Measurements from ENCODE around the gene VGF.
"Not testable (repeated sequence)": the region's sequence is repeated elsewhere in the genome, so short reads cannot be mapped to it uniquely, and the experiment has no call there.

VGF gene

GRCh38 chr7:101153969-101154692 lies 11.2 kb downstream of the VGF start, which contains the start of gene AP1S1:
Gene AP1S1, plus strand, starts transcription at chr7:101154476. Its CDS starts 39 bp downstream, at chr7:101154515.
- no peak for FAIRE-seq
- DNase-seq (ENCODE audit: insufficient read length, low spot score), result peak; percentile 93
- TF ChIP-seq POLR2A (IDR thresholded peaks at IDR 0.05; ENCODE audit: low read depth, low read length), result peak; percentile 68

- no peak for DNase-seq (ENCODE audit: insufficient read length, low spot score)
- no peak for TF ChIP-seq POLR2A (IDR thresholded peaks at IDR 0.05; ENCODE audit: low read depth, low read length)
- FAIRE-seq, result no peak
These were observed 13.3 kb downstream of the VGF start for GRCh38 chr7:101151908-101152651.

- FAIRE-seq (no peak), DNase-seq (ENCODE audit: insufficient read length, low spot score) (no peak)
- TF ChIP-seq POLR2A (IDR thresholded peaks at IDR 0.05; ENCODE audit: low read depth, low read length), result no peak
These were observed 24.5 kb downstream of the VGF start for GRCh38 chr7:101140746-101141382.

- FAIRE-seq (no peak), DNase-seq (ENCODE audit: insufficient read length, low spot score) (no peak)
- TF ChIP-seq POLR2A (IDR thresholded peaks at IDR 0.05; ENCODE audit: low read depth, low read length), result no peak
These were observed 25.1 kb downstream of the VGF start for GRCh38 chr7:101140339-101140699.

- DNase-seq (ENCODE audit: insufficient read length, low spot score) (peak; percentile 45), FAIRE-seq (no peak)
- TF ChIP-seq POLR2A (IDR thresholded peaks at IDR 0.05; ENCODE audit: low read depth, low read length), result no peak
These were observed 27.0 kb downstream of the VGF start for GRCh38 chr7:101138213-101138870.

- TF ChIP-seq POLR2A (IDR thresholded peaks at IDR 0.05; ENCODE audit: low read depth, low read length), result no peak
- DNase-seq (ENCODE audit: insufficient read length, low spot score) (no peak), FAIRE-seq (no peak)
These were observed 27.6 kb downstream of the VGF start for GRCh38 chr7:101137651-101138212.

- TF ChIP-seq POLR2A (IDR thresholded peaks at IDR 0.05; ENCODE audit: low read depth, low read length), result no peak
- no peak for DNase-seq (ENCODE audit: insufficient read length, low spot score)
- FAIRE-seq, result no peak
These were observed 30.9 kb downstream of the VGF start for GRCh38 chr7:101134399-101134980.

- 0 out of 2 replicates have a peak, but pooled peaks have one; percentile 10 for TF ChIP-seq POLR2A (IDR thresholded peaks at IDR 0.05; ENCODE audit: low read depth, low read length)
- DNase-seq (ENCODE audit: insufficient read length, low spot score) (no peak), FAIRE-seq (no peak)
These were observed 31.6 kb downstream of the VGF start for GRCh38 chr7:101133621-101134398.

GRCh38 chr7:101132626-101133600 lies 32.5 kb downstream of the VGF start:
- not testable (repeated sequence) for DNase-seq (ENCODE audit: insufficient read length, low spot score); FAIRE-seq

- no peak for TF ChIP-seq POLR2A (IDR thresholded peaks at IDR 0.05; ENCODE audit: low read depth, low read length)
- no peak for FAIRE-seq
These were observed 35.7 kb downstream of the VGF start for GRCh38 chr7:101129603-101130117.

GRCh38 chr7:101128040-101128834 lies 37.1 kb downstream of the VGF start:
- TF ChIP-seq POLR2A (IDR thresholded peaks at IDR 0.05; ENCODE audit: low read depth, low read length), result no peak
- FAIRE-seq, result no peak
- DNase-seq (ENCODE audit: insufficient read length, low spot score), result no peak

More at GRCh38 chr7:101129603-101130117, 35.7 kb downstream of the VGF start:
- no peak for DNase-seq (ENCODE audit: insufficient read length, low spot score)
